Endothelial cell of umbilical vein (primary cell): ENCODE results near the gene USH2A.

Experiments
- CTCF ChIP-seq, 2 donors: IDR thresholded peaks; 1 replicate in 1 of 2; 2 replicates in 1 of 2; pipeline ENCODE4 v1.5.1; 2011; ENCODE audit warnings: low read length in 2 of 2, mild to moderate bottlenecking in 2 of 2, moderate library complexity in 2 of 2, control low read depth in 1 of 2, inconsistent platforms in 1 of 2, low read depth in 1 of 2; ENCODE audit not compliant: insufficient read depth in 1 of 2; ENCODE audit errors: extremely low read depth in 1 of 2
- EZH2 ChIP-seq: IDR thresholded peaks from 2 replicates; pipeline ENCODE4 v1.6.1; 2012; ENCODE audit warnings: borderline replicate concordance, low read depth, mild to moderate bottlenecking, moderate library complexity, low read length, inconsistent platforms; ENCODE audit not compliant: severe bottlenecking
- POLR2A ChIP-seq: IDR thresholded peaks from 2 replicates; pipeline ENCODE4 v1.6.1; 2012; ENCODE audit warnings: low read depth, mild to moderate bottlenecking, control low read depth, low read length
- POLR2AphosphoS5 ChIP-seq: IDR thresholded peaks from 2 replicates; pipeline ENCODE4 v1.6.1; 2012; ENCODE audit warnings: low read depth, mild to moderate bottlenecking, control low read depth, low read length, moderate library complexity; ENCODE audit not compliant: insufficient read depth

GRCh38 chr1:216356945-216357344 is 66.3 kb downstream of the USH2A start:
- no peak for TF ChIP-seq POLR2A
- no peak for TF ChIP-seq CTCF (IDR thresholded peaks at IDR 0.05; ENCODE audit: extremely low read depth in 1 of 2, insufficient read depth in 1 of 2, low read depth in 1 of 2, low read length in 2 of 2)
- no peak for TF ChIP-seq EZH2
- TF ChIP-seq POLR2AphosphoS5: no peak
